Vagina (tissue), 2 donors: Measurements from ENCODE around the gene SLC34A1.

ENCODE experiments used
- POLR2A ChIP-seq, 2 donors: fragments of 450-650 bp; IDR thresholded peaks; one replicate each; pipeline ENCODE4 v1.6.1; 2017; ENCODE audit warnings: antibody characterized with exemption in 2 of 2, mild to moderate bottlenecking in 2 of 2, moderate library complexity in 2 of 2
- TF ChIP-seq, protein P1 (sequence below), 3 experiments: fragments of 450-650 bp in 2 of 3; fragments of 200-600 bp in 1 of 3; sonication (generic) in 1 of 3; IDR thresholded peaks; one replicate each; pipeline ENCODE4 v1.5.1; 2017 to 2019; ENCODE audit warnings: antibody characterized with exemption in 3 of 3, mild to moderate bottlenecking in 2 of 3, moderate library complexity in 2 of 3

DNA sequence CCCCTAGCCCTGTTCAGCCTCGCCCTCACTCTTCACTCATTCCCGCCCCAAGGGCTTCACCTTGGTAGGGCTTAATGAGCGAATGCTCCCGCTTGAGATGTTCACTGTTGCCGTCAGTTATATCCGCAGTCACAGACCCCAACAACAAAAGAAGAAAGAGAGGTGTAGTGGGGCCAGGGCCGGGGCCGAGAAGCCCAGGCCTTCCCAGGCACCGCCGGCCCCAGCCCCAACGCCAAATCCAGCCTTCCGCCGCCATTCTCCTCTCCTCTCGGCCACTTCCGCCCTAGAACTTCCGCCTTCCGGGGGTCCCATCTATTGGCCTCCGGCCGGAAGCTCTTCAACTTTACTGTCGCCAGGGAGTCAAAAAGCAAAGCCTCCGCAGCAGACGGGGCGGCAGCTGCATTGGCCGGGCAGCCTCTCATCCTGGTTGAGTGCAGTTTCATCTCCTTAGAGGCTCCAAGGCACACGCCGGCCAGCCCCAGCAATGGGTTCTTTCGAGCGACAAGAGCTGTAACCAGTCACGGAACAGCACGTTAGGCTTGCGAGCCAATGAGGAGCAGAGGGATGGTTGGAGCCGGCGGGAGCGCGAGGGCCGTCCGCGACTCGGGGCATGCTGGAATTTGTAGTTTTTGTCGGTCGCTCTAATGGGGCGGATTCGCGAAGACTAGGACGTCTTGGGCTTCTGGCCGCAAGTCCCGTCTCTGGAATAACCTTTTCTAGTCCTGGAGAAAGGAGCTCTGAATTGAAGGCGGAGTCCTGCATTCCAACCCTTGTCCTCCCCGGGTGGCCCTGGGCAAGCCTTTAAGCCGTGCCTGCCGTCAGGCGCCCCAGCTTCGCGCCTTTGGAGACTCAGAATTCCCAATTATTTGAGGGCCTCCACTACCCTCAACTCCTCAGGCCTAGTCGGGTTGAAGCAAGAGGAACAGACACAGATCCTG lies 32.6 kb upstream of the SLC34A1 start, which contains the start of gene LMAN2:
- TF ChIP-seq, protein P1, sequence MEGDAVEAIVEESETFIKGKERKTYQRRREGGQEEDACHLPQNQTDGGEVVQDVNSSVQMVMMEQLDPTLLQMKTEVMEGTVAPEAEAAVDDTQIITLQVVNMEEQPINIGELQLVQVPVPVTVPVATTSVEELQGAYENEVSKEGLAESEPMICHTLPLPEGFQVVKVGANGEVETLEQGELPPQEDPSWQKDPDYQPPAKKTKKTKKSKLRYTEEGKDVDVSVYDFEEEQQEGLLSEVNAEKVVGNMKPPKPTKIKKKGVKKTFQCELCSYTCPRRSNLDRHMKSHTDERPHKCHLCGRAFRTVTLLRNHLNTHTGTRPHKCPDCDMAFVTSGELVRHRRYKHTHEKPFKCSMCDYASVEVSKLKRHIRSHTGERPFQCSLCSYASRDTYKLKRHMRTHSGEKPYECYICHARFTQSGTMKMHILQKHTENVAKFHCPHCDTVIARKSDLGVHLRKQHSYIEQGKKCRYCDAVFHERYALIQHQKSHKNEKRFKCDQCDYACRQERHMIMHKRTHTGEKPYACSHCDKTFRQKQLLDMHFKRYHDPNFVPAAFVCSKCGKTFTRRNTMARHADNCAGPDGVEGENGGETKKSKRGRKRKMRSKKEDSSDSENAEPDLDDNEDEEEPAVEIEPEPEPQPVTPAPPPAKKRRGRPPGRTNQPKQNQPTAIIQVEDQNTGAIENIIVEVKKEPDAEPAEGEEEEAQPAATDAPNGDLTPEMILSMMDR (IDR thresholded peaks at IDR 0.05): peak in 1 of 3 experiments; percentile 26
- peak in 1 of 2 donors; percentile 29 for TF ChIP-seq POLR2A (IDR thresholded peaks at IDR 0.05)
